SW480 (cell line): ENCODE data around the gene PLD6.
"Not testable (repeated sequence)": the region's sequence is repeated elsewhere in the genome, so short reads cannot be mapped to it uniquely, and the experiment has no call there.

Experiments used
- DNase-seq: peaks from one replicate; pipeline ENCODE4 v3.0.0-alpha.2; 2016; ENCODE audit warnings: low spot score

PLD6 gene

GRCh38 chr17:17176341-17176740, 29.8 kb downstream of the PLD6 start:
- DNase-seq, result no peak

DNA sequence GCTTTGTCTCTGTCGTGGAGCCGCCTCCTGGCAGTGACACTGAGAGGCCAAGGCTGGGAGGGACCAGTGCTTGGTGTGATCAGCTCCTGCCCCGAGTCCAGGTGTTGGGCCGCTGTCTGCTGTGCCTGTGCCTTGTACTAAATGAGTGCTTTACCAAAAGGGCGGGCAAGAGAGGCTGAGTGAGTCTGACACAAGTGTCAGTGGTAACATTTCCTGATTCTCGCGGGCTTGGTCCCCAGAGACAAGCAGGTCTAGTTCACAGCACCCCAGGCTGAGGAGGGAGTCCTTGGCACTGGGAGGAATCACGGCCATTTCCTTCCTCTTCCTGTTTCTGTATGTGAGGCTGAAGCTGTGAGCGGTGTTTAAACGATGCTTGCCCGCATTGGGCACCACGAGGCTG, 30.2 kb downstream of the PLD6 start:
- no peak for DNase-seq

GRCh38 chr17:17175340-17175739, 30.8 kb downstream of the PLD6 start:
- DNase-seq, result no peak

DNA sequence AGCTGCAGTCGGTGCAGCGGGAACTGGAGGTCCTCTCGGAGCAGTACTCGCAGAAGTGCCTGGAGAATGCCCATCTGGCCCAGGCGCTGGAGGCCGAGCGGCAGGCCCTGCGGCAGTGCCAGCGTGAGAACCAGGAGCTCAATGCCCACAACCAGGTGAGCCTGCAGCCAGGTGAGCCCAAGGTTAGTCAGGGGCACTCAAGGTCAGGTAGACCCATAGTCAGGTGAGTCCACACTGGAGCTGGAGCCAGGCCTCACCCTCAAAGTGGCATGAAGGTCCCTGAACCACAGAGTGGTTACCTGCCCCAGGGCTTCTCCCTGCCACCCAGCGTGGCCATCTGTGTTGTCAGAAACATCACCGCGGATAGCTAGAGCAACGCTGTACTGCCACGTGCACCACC, 32.2 kb downstream of the PLD6 start:
- DNase-seq, result no peak

GRCh38 chr17:17172990-17173389, 33.1 kb downstream of the PLD6 start:
- DNase-seq, result no peak

- no peak for DNase-seq
Observed at GRCh38 chr17:17172001-17172939, 33.9 kb downstream of the PLD6 start.

DNA sequence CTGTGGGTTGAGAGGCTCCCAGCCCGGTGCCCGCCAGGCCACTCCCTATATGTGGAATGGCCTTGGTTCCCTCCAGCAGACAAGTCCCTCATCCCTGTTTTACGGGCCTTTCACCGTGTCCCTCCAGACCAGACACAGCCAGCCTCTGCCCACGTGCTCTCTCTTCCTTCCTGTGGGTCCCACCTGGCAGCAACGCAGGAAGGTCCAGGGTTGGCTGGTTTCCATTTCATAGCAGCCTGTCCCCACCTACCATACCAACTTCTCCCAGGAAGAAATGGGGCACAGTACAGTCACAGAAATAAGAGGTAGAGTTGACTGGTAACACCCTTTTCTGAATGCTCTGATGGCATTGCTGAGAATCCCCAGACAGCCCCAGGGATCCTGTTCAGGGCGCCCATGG, 34.9 kb downstream of the PLD6 start:
- DNase-seq, result no peak

GRCh38 chr17:17170346-17170985, 35.7 kb downstream of the PLD6 start:
- DNase-seq, result no peak

DNA sequence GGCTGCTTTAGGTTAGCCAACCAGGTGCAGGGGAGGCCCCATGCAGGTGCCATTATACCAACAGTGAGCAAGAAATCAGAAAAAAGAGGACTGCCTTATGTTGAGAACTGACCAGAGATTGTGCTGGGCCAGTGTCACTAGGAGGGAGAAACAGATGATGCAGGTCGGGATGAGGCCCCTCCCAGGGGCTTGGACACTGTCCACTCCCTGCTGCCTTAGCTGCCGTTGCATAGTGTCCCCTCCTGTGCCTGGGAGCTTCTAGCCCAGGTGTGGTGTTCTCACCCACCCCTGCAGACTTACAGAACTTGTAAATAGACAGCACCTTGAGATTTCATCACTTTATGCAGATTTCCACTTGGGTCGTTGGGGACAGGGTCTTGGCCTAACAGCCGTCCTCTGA, 36.7 kb downstream of the PLD6 start:
- DNase-seq, result no peak

DNA sequence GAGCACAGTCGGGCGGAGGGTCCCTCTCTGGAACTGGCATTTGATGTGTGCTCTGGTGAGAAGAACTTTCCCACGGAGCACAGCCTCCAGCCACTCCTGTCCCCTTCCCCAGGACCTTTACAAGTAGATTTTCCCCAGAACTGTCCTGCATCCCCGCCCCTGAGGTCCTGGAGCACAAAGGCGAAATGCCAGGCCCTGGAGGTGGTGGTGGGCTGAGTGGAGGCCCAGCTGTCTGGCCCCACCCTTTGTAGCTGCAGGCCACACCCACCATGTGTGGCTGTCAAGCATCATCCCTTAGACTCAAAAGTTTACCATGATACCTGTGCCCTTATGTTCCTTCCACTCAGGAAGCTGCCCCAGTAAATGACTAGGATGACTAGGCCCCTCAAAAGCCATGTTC, 37.7 kb downstream of the PLD6 start:
- DNase-seq, result no peak

DNA sequence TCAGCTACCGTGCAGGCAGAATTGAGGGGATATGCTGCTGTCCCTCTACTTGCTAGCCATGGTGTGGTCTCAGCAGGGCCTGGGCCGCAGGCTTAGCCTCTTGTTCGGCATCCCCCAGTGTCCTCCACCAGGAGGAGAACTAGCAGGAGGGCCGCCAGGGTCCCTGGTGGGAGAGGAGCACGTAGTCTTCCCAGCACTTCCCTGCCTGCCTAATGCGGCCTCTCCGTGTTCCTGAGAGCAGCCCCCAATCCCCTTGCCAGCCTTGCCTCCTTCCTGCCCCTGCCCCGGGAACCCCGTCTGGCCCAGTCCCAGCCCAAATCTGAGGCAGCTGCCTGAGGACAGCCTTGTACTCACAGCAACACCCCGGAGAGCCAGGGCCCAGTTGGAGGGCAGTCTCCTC, 38.1 kb downstream of the PLD6 start:
- DNase-seq, result no peak

DNA sequence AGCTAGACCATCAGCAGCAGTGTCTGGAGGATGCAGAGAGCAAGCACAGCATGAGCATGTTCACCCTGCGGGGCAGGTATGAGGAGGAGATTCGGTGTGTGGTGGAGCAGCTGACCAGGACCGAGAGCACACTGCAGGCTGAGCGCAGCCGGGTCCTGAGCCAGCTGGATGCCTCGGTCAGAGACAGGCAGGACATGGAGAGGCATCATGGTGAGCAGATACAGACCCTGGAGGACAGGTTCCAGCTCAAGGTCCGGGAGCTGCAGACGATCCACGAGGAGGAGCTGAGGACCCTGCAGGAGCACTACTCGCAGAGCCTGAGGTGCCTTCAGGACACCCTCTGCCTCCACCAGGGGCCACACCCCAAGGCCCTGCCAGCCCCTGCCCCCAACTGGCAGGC, 38.8 kb downstream of the PLD6 start:
- DNase-seq, result no peak

GRCh38 chr17:17166446-17166845, 39.7 kb downstream of the PLD6 start:
- no peak for DNase-seq

- DNase-seq, result no peak
Observed at GRCh38 chr17:17165666-17166308, 40.3 kb downstream of the PLD6 start.

- no peak for DNase-seq
Observed at GRCh38 chr17:17164676-17165075, 41.5 kb downstream of the PLD6 start.

DNA sequence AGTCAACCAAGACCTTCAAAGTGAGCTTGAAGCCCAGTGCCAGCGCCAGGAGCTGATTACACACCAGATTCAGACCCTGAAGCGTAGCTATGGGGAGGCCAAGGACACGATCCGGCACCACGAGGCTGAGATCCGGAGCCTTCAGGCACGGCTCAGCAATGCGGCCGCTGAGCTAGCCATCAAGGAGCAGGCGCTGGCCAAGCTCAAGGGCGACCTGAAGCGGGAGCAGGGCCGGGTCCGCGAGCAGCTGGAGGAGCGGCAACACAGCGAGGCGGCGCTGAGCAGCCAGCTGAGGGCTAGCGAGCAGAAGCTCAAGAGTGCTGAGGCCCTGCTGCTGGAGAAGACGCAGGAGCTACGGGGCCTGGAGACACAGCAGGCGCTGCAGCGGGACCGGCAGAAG, 42.0 kb downstream of the PLD6 start:
- no peak for DNase-seq

- no peak for DNase-seq
Observed at GRCh38 chr17:17161759-17162158, 44.4 kb downstream of the PLD6 start.

DNA sequence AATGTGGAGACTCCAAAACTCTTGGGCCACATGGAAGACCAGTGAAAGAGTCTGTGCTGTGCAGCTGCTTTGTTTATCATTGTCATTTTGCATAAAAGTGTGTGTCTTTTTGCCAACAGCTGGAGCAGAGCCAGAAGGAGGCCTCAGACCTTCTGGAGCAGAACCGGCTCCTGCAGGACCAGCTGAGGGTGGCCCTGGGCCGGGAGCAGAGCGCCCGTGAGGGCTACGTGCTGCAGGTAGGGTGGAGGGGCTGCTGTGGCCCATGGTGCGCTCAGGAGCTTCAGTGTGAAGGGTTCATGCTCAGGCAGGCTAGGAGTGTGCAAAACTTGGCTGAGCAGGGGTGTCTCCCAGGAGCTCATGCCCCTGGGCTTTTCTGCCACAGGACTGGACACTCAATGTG, 45.0 kb downstream of the PLD6 start:
- DNase-seq, result no peak

- DNase-seq, result no peak
Observed at GRCh38 chr17:17159571-17159970, 46.6 kb downstream of the PLD6 start.

GRCh38 chr17:17158506-17158905, 47.6 kb downstream of the PLD6 start:
- DNase-seq, result not testable (repeated sequence)

GRCh38 chr17:17157041-17157440, 49.1 kb downstream of the PLD6 start:
- no peak for DNase-seq

DNA sequence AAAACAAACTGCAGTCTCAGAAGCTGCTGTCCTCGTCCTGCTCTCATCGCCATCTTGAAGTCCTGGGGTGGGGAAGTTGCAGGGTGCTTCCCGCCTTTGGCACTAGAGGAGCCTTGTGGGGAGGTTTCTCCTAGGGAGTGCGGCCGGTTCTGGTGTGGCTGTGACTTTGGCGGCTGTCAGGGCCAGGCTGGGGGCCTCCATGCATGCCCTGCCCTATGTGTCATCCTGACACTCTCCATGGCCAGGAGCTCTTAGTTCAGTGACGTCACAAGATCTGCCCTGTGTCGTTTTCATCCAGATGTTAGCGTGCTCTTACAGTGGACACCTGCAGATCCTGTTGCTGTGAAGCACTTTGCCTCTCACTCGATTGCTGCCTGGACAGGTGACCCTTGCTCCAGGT, 49.6 kb downstream of the PLD6 start:
- no peak for DNase-seq

GRCh38 chr17:17156107-17156506, 50.0 kb downstream of the PLD6 start:
- no peak for DNase-seq
